SJCRH30 (cell line): ENCODE results near the gene NTHL1. TPM values are rescaled to one million over a fixed set of nuclear protein-coding genes. Genes with fewer than 3 reads are reported as not detected.

Experiments used
- DNase-seq, 2 experiments: peaks; one replicate each; pipeline ENCODE4 v3.0.0-alpha.2; 2015 to 2020
- H3K27ac ChIP-seq: fragments of 250-450 bp; sonication (Bioruptor Pico); 2 replicates; pipeline ENCODE4 v1.5.1; 2020; ENCODE audit warnings: mild to moderate bottlenecking, moderate library complexity
- H3K27me3 ChIP-seq: fragments of 250-450 bp; sonication (Bioruptor Pico); 2 replicates; pipeline ENCODE4 v1.5.1; 2020; ENCODE audit warnings: mild to moderate bottlenecking, moderate library complexity
- H3K36me3 ChIP-seq: fragments of 250-450 bp; sonication (Bioruptor Pico); 2 replicates; pipeline ENCODE4 v1.5.1; 2020; ENCODE audit warnings: mild to moderate bottlenecking, moderate library complexity
- H3K4me1 ChIP-seq: fragments of 250-450 bp; sonication (Bioruptor Pico); 2 replicates; pipeline ENCODE4 v1.5.1; 2020; ENCODE audit warnings: mild to moderate bottlenecking, moderate library complexity
- H3K4me3 ChIP-seq: fragments of 250-450 bp; sonication (Bioruptor Pico); 2 replicates; pipeline ENCODE4 v1.5.1; 2020; ENCODE audit warnings: mild to moderate bottlenecking, moderate library complexity
- H3K9me3 ChIP-seq: fragments of 250-450 bp; sonication (Bioruptor Pico); replicated peaks from 2 replicates; pipeline ENCODE4 v1.5.1; 2020; ENCODE audit warnings: mild to moderate bottlenecking, moderate library complexity
- total RNA-seq: library from RNA; depleted of rRNA; stranded (reverse); fragments of >200 nt; shearing (Covaris generic); gene quantifications from 2 replicates; pipeline ENCODE4 v1.2.3, GENCODE V29; 2014

NTHL1 gene
- total RNA-seq, 1 experiment from 2014 or later = 16.6 TPM

GRCh38 chr16:2009791-2010510 is 37.7 kb downstream of the NTHL1 start, which contains the start of gene ZNF598:
Gene ZNF598 (minus strand): TSS chr16:2009821.
- Histone ChIP-seq H3K4me1 (peaks cover 18% of the 10 kb centered on the region), H3K27me3 (no peaks in the 10 kb centered on the region), H3K27ac (peak within 1 kb of the TSS; percentile 78), H3K9me3 (no peaks in the 10 kb centered on the region), H3K36me3 (0 out of 2 replicates have a peak, but pooled peaks cover 6% of the 10 kb centered on the region), H3K4me3 (peak within 1 kb of the TSS; percentile 71)
- peak; percentile 79 to 87 for DNase-seq

GRCh38 chr16:2009164-2009711 is 38.4 kb downstream of the NTHL1 start:
- H3K9me3 ChIP-seq = no peaks in the 10 kb centered on the region
- DNase-seq = no peak
- 0 out of 2 replicates have a peak, but pooled peaks cover 6% of the 10 kb centered on the region for H3K36me3 ChIP-seq
- H3K4me3 ChIP-seq = peak overlapping the region; percentile 71
- H3K4me1 ChIP-seq = peaks cover 25% of the 10 kb centered on the region
- H3K27ac ChIP-seq = peak overlapping the region; percentile 40; the same call in 1 of the 2 replicates
- H3K27me3 ChIP-seq = no peaks in the 10 kb centered on the region

GRCh38 chr16:2008631-2009163 is 38.9 kb downstream of the NTHL1 start:
- peak overlapping the region; percentile 40; the same call in 1 of the 2 replicates for H3K27ac ChIP-seq
- no peaks in the 10 kb centered on the region for H3K9me3 ChIP-seq
- no peaks in the 10 kb centered on the region for H3K27me3 ChIP-seq
- 0 out of 2 replicates have a peak, but pooled peaks cover 6% of the 10 kb centered on the region for H3K36me3 ChIP-seq
- peak overlapping the region; percentile 71 for H3K4me3 ChIP-seq
- DNase-seq = no peak
- peaks cover 28% of the 10 kb centered on the region for H3K4me1 ChIP-seq

GRCh38 chr16:2008009-2008526 is 39.6 kb downstream of the NTHL1 start:
- peaks cover 9% of the 10 kb centered on the region for H3K36me3 ChIP-seq
- DNase-seq = no peak
- peak overlapping the region; percentile 71; the same call in 1 of the 2 replicates for H3K4me3 ChIP-seq
- H3K27me3 ChIP-seq = no peaks in the 10 kb centered on the region
- H3K4me1 ChIP-seq = peaks cover 28% of the 10 kb centered on the region
- no peaks in the 10 kb centered on the region for H3K9me3 ChIP-seq
- H3K27ac ChIP-seq = no peak overlapping the region

- H3K9me3 ChIP-seq = no peaks in the 10 kb centered on the region
- H3K4me3 ChIP-seq = no peak overlapping the region
- no peaks in the 10 kb centered on the region for H3K27me3 ChIP-seq
- peaks cover 17% of the 10 kb centered on the region for H3K36me3 ChIP-seq
- DNase-seq = no peak
- peaks cover 28% of the 10 kb centered on the region for H3K4me1 ChIP-seq
- no peak overlapping the region for H3K27ac ChIP-seq
These were observed 40.4 kb downstream of the NTHL1 start for GRCh38 chr16:2007081-2007836.

- no peak for DNase-seq
- Histone ChIP-seq H3K9me3 (no peaks in the 10 kb centered on the region), H3K4me1 (peaks cover 28% of the 10 kb centered on the region), H3K36me3 (peaks cover 26% of the 10 kb centered on the region), H3K27ac (no peak overlapping the region), H3K27me3 (no peaks in the 10 kb centered on the region), H3K4me3 (no peak overlapping the region)
These were observed 41.3 kb downstream of the NTHL1 start for GRCh38 chr16:2006317-2006716.

- Histone ChIP-seq H3K4me1 (peaks cover 28% of the 10 kb centered on the region), H3K27ac (no peak overlapping the region), H3K36me3 (peaks cover 26% of the 10 kb centered on the region), H3K9me3 (no peaks in the 10 kb centered on the region), H3K27me3 (no peaks in the 10 kb centered on the region), H3K4me3 (no peak overlapping the region)
- DNase-seq = no peak
These were observed 42.0 kb downstream of the NTHL1 start for GRCh38 chr16:2005646-2006045.

GRCh38 chr16:2004795-2005517 is 42.7 kb downstream of the NTHL1 start:
- H3K4me3 ChIP-seq = no peak overlapping the region
- H3K27ac ChIP-seq = peak overlapping the region; percentile 62
- peaks cover 32% of the 10 kb centered on the region for H3K36me3 ChIP-seq
- peak; percentile 47 to 50 for DNase-seq
- H3K9me3 ChIP-seq = no peaks in the 10 kb centered on the region
- no peaks in the 10 kb centered on the region for H3K27me3 ChIP-seq
- H3K4me1 ChIP-seq = peaks cover 23% of the 10 kb centered on the region

- Histone ChIP-seq H3K9me3 (no peaks in the 10 kb centered on the region), H3K4me1 (peaks cover 23% of the 10 kb centered on the region), H3K4me3 (no peak overlapping the region), H3K27ac (peak overlapping the region; percentile 62), H3K27me3 (no peaks in the 10 kb centered on the region), H3K36me3 (peaks cover 33% of the 10 kb centered on the region)
- peak; percentile 97 to 98 for DNase-seq
These were observed 43.6 kb downstream of the NTHL1 start for GRCh38 chr16:2003827-2004641.

- Histone ChIP-seq H3K4me3 (no peak overlapping the region), H3K36me3 (peaks cover 35% of the 10 kb centered on the region), H3K27me3 (no peaks in the 10 kb centered on the region), H3K27ac (no peak overlapping the region), H3K4me1 (peaks cover 18% of the 10 kb centered on the region), H3K9me3 (no peaks in the 10 kb centered on the region)
- no peak for DNase-seq
These were observed 44.3 kb downstream of the NTHL1 start for GRCh38 chr16:2003231-2003826.

GRCh38 chr16:2002406-2003230 is 45.0 kb downstream of the NTHL1 start:
- no peak for DNase-seq
- H3K9me3 ChIP-seq = no peaks in the 10 kb centered on the region
- H3K4me3 ChIP-seq = no peak overlapping the region
- no peak overlapping the region for H3K27ac ChIP-seq
- H3K27me3 ChIP-seq = no peaks in the 10 kb centered on the region
- H3K4me1 ChIP-seq = peaks cover 10% of the 10 kb centered on the region
- peaks cover 31% of the 10 kb centered on the region for H3K36me3 ChIP-seq

GRCh38 chr16:2001456-2002355 is 45.9 kb downstream of the NTHL1 start:
- Histone ChIP-seq H3K27ac (no peak overlapping the region), H3K9me3 (no peaks in the 10 kb centered on the region), H3K36me3 (peaks cover 32% of the 10 kb centered on the region), H3K4me3 (no peak overlapping the region), H3K4me1 (peaks cover 10% of the 10 kb centered on the region; the same call in 1 of the 2 replicates), H3K27me3 (no peaks in the 10 kb centered on the region)
- DNase-seq = no peak
